ENCODE results near the gene FLVCR2. TPM values are rescaled to one million over a fixed set of nuclear protein-coding genes. Genes with fewer than 3 reads are reported as not detected.
"Not testable (repeated sequence)": the region's sequence is repeated elsewhere in the genome, so short reads cannot be mapped to it uniquely, and the experiment has no call there.

FLVCR2 gene
- total RNA-seq, 2 donors from 2014 or later = 1.8 TPM

GRCh38 chr14:75695025-75695424 lies 116.6 kb downstream of the FLVCR2 start:
- DNase-seq; intact Hi-C loops (cut with DNase I); ATAC-seq: not testable (repeated sequence)

GRCh38 chr14:75697386-75697785 lies 119.0 kb downstream of the FLVCR2 start:
- intact Hi-C loops (cut with DNase I) = no loop called here
- DNase-seq (no peak), ATAC-seq (no peak)

Other genes starting within 250 kb of the FLVCR2 start
- gene JDP2, start 150.6 kb upstream of the FLVCR2 start, total RNA-seq = 10 to 100 TPM; 30.5 to 32.7 TPM
- gene BATF, start 56.2 kb upstream of the FLVCR2 start, total RNA-seq = 1 to 10 TPM; 1.8 to 2.3 TPM
- gene ERG28, start 82.3 kb downstream of the FLVCR2 start, total RNA-seq = 1 to 10 TPM; 8.8 to 9.0 TPM
- 10 to 100 TPM; 18.1 to 21.1 TPM for gene TTLL5, start 82.6 kb downstream of the FLVCR2 start, total RNA-seq